ENCODE data around the gene KLHL18. TPM values are rescaled to one million over a fixed set of nuclear protein-coding genes. Genes with fewer than 3 reads are reported as not detected.
A peak's percentile ranks its signal among the peaks of the same experiment; 100 is the strongest.

The KLHL18 gene
- total and polyA plus RNA-seq, 2 of the 4 experiments (the other 2 are of a cell fraction), result 29.1 to 76.2 TPM

DNA sequence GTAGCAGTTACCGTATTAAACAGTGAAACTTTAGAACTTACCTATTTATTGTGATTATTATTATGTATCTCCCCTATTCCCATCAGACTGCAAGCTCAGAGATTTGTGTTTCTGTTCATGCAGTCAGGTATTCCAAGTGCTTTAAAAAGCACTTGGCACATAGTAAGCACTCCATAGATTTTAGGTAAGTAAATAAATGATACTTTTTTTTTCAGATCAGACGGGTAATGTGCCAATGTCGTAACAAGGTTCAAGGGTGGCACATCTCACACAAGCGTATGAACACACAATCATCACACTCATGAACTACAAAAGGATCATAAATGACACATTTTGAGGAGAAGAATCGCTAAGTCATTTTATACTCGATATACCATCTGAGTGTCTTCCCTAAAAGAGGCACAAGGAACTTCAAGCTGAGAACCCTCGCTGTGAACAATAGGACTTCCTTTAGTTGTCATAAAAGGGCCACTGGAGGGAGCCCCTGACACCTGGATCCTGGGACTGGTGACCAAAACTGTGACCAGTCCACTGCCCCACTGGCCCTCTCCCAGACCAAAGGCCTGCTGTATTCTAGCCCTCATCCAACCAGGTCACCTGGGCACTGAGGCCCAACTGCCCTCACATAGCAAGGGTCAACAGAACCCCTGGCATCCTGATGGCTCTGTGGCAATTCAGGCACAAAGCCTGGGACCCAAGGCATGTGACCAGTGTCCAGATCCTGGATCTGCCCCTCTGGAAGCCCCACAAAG lies 32.3 kb upstream of the KLHL18 start:
- H3K9ac ChIP-seq (ENCODE audit: low read depth, low read length), result no peak overlapping the region
- ChIA-PET CTCF (interaction anchor here (0.6 to 1.2 kb wide), 3 partner anchors 13 to 74 kb away, joined by 4 to 13 read pairs (median 4); no protein-coding TSS in a partner anchor), POLR2A (ENCODE audit: unreplicated experiment) (no interaction called here)
- dilution Hi-C loops (cut with HindIII; ENCODE audit: low sequenced_read_pairs, unreplicated experiment), result no loop called here
- H3K79me1 ChIP-seq (ENCODE audit: low read depth in 1 of 2, low read length in 2 of 2), result no peaks in the 10 kb centered on the region
- no peak overlapping the region for H3K27ac ChIP-seq (ENCODE audit: insufficient read depth, low read length)
- no peak overlapping the region for H2BK5ac ChIP-seq (ENCODE audit: low read depth, low read length, poor library complexity, severe bottlenecking)
- H4K91ac ChIP-seq (ENCODE audit: insufficient read depth, low read depth, low read length), result no peak overlapping the region
- no peak overlapping the region for H3K4me3 ChIP-seq (ENCODE audit: insufficient read depth, low read depth, low read length)
- no peak overlapping the region for H4K8ac ChIP-seq (ENCODE audit: low read depth in 2 of 2, low read length in 2 of 2)
- DNase-seq (peak; percentile 23), ATAC-seq (ENCODE audit: low read depth) (peak; percentile 73)
- TF ChIP-seq FOS (IDR thresholded peaks at IDR 0.05; ENCODE audit: low read depth, low read length) (no peak), BHLHE40 (IDR thresholded peaks at IDR 0.05; ENCODE audit: low read depth, low read length) (no peak), SMC3 (IDR thresholded peaks at IDR 0.05; ENCODE audit: low read depth, low read length) (peak; percentile 35), POLR2A (IDR thresholded peaks at IDR 0.05; ENCODE audit: low read depth, low read length) (no peak), MXI1 (IDR thresholded peaks at IDR 0.05; ENCODE audit: borderline replicate concordance, low read depth, low read length) (no peak), RCOR1 (IDR thresholded peaks at IDR 0.05; ENCODE audit: insufficient replicate concordance, low read length) (no peak), RAD21 (IDR thresholded peaks at IDR 0.05; ENCODE audit: low read length) (peak; percentile 47)
- TF ChIP-seq, protein P1, sequence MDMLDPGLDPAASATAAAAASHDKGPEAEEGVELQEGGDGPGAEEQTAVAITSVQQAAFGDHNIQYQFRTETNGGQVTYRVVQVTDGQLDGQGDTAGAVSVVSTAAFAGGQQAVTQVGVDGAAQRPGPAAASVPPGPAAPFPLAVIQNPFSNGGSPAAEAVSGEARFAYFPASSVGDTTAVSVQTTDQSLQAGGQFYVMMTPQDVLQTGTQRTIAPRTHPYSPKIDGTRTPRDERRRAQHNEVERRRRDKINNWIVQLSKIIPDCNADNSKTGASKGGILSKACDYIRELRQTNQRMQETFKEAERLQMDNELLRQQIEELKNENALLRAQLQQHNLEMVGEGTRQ (IDR thresholded peaks at IDR 0.05; ENCODE audit: low read depth, low read length), result no peak
- TF ChIP-seq, protein P2, sequence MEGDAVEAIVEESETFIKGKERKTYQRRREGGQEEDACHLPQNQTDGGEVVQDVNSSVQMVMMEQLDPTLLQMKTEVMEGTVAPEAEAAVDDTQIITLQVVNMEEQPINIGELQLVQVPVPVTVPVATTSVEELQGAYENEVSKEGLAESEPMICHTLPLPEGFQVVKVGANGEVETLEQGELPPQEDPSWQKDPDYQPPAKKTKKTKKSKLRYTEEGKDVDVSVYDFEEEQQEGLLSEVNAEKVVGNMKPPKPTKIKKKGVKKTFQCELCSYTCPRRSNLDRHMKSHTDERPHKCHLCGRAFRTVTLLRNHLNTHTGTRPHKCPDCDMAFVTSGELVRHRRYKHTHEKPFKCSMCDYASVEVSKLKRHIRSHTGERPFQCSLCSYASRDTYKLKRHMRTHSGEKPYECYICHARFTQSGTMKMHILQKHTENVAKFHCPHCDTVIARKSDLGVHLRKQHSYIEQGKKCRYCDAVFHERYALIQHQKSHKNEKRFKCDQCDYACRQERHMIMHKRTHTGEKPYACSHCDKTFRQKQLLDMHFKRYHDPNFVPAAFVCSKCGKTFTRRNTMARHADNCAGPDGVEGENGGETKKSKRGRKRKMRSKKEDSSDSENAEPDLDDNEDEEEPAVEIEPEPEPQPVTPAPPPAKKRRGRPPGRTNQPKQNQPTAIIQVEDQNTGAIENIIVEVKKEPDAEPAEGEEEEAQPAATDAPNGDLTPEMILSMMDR (conservative IDR thresholded peaks at IDR 0.05; ENCODE audit: low read depth, low read length), result peak; percentile 42
- 0 out of 2 replicates have a peak overlapping the region, but pooled peaks have one; percentile 25 for H2AK5ac ChIP-seq (ENCODE audit: low read depth, low read length)
- no peak overlapping the region for H3K14ac ChIP-seq (replicated peaks; ENCODE audit: low read depth, low read length)
- no peaks in the 10 kb centered on the region for H3K36me3 ChIP-seq (ENCODE audit: control insufficient read depth, insufficient read depth, low read length)
- BruUV-seq (replicated peaks), result no TSS peak
- no peaks in the 10 kb centered on the region for H3K4me1 ChIP-seq (ENCODE audit: control insufficient read depth, insufficient read depth, low read length)
- no peak overlapping the region for H3K4me2 ChIP-seq (ENCODE audit: low read depth, low read length)
- no peak overlapping the region for H3K23ac ChIP-seq (ENCODE audit: low read depth, low read length)
- intact Hi-C loops (cut with micrococcal nuclease), result loop anchor here (1.0 kb wide), 1 partner anchor 215 kb away; no protein-coding TSS in a partner anchor
- no peak overlapping the region for H2BK20ac ChIP-seq (ENCODE audit: low read depth, low read length)
- H3K4ac ChIP-seq (ENCODE audit: low read depth, low read length), result no peak overlapping the region
- no peak overlapping the region for H2BK120ac ChIP-seq (ENCODE audit: low read depth, low read length)
- H2AK9ac ChIP-seq (replicated peaks; ENCODE audit: low read depth, low read length, poor library complexity), result no peak overlapping the region
- peaks cover 5% of the 10 kb centered on the region for H3K27me3 ChIP-seq (ENCODE audit: control insufficient read depth, insufficient read depth, low read length)
- no peak overlapping the region for H3K56ac ChIP-seq (ENCODE audit: extremely low read depth, insufficient read depth, low read length)
- H3K9me3 ChIP-seq (ENCODE audit: control insufficient read depth, insufficient read depth, low read length), result no peaks in the 10 kb centered on the region
- WGBS, 2 experiments (ENCODE audit: extremely low coverage in 2 of 2, insufficient read length in 1 of 2), result 95% methylated on average over 3 of the region's 7 CpGs; no CpG with 5 or more reads in 1 of the 2 experiments
- H3K18ac ChIP-seq (ENCODE audit: low read depth, low read length), result no peak overlapping the region
- no peaks in the 10 kb centered on the region; the same call in 1 of the 2 replicates for H4K20me1 ChIP-seq (ENCODE audit: insufficient read depth, low read length)
- H4K5ac ChIP-seq (ENCODE audit: low read depth, low read length), result no peak overlapping the region
- peak overlapping the region; percentile 44 for H2AFZ ChIP-seq (replicated peaks; ENCODE audit: low read length, poor library complexity)
- H2BK15ac ChIP-seq (ENCODE audit: low read depth, low read length), result no peak overlapping the region
- H3K9me1 ChIP-seq (ENCODE audit: insufficient read depth, low read length), result no peaks in the 10 kb centered on the region
- in situ Hi-C loops (cut with MboI; ENCODE audit: low sequenced_read_pairs), result no loop called here

Measured in IMR-90 (cell line).